GM13977 (cell line): Measurements from ENCODE around the gene PEX19.

Experiments
- DNase-seq: peaks from one replicate; pipeline ENCODE4 v3.0.0; 2012; ENCODE audit warnings: low spot score
- CTCF ChIP-seq: IDR thresholded peaks from 2 replicates; pipeline ENCODE4 v1.5.1; 2012; ENCODE audit warnings: mild to moderate bottlenecking, control low read depth; ENCODE audit not compliant: insufficient read depth; ENCODE audit errors: extremely low read depth, missing control alignments
- in situ Hi-C: fragments of 300-500 bp; cut with MboI; formaldehyde crosslinking; loops from one replicate; pipeline ENCODE4 v1.12.0; 2022; ENCODE audit warnings: low sequenced_read_pairs, low pct_unique_long_range_greater_than_20kb, mixed read lengths, inconsistent platforms; ENCODE audit not compliant: unreplicated experiment

Gene PEX19

GRCh38 chr1:160232911-160233310, 52.0 kb downstream of the PEX19 start:
- in situ Hi-C loops, result no loop called here
- DNase-seq, result no peak
- no peak for TF ChIP-seq CTCF

GRCh38 chr1:160228431-160228830, 56.5 kb downstream of the PEX19 start:
- TF ChIP-seq CTCF, result no peak
- in situ Hi-C loops, result no loop called here
- no peak for DNase-seq

DNA sequence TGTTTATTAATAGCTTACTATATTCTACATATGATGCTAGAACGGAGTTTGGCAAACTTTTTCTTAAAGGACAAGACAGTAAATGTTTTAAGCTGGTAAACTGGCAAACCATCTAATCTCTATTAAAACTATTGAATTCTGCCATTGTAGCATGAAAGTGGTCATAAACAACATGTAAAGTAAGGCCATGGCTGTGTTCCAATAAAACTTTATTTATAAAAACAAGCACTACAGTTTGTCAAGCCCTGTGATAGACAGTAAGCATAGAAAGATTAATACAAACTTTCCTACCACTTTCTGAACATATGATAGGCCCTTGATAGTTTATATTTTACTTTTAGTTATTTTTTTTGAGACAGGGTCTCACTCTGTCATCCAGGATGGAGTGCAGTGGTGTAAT, 57.4 kb downstream of the PEX19 start:
- in situ Hi-C loops, result no loop called here
- no peak for TF ChIP-seq CTCF
- no peak for DNase-seq

- DNase-seq, result no peak
- no peak for TF ChIP-seq CTCF
- in situ Hi-C loops, result no loop called here
Observed at GRCh38 chr1:160227034-160227433, 57.9 kb downstream of the PEX19 start.
